Activated CD8-positive, alpha-beta T cell treated with anti-CD3 and anti-CD28 coated beads, Interleukin-2, amount 10 ng/mL, durations not matched to agents 7 days and 5 days (primary cell): ENCODE measurements around the gene CD83. TPM values are rescaled to one million over a fixed set of nuclear protein-coding genes. Genes with fewer than 3 reads are reported as not detected.

Experiments
- ATAC-seq: fragments of 150-1000 bp; cut with Tn5 transposase; one replicate; pipeline ENCODE4 v1.10.0; 2021; ENCODE audit warnings: moderate library complexity
- CTCF ChIA-PET: fragments of 350-600 bp; sonication (Branson Sonifier 250); formaldehyde crosslinking; loops from one replicate; lab custom pipeline; 2021; ENCODE audit warnings: antibody characterized with exemption; lab: Charles Lee
- POLR2A ChIA-PET: fragments of 350-600 bp; sonication (Branson Sonifier 250); formaldehyde crosslinking; loops from one replicate; lab custom pipeline; 2021; ENCODE audit warnings: antibody characterized with exemption; lab: Charles Lee
- DNase-seq: peaks from one replicate; pipeline ENCODE4 v3.0.0-alpha.2; 2020
- H3K27ac Mint-ChIP-seq: one replicate; pipeline ENCODE4 v1.8.0; 2021; ENCODE audit warnings: mild to moderate bottlenecking, mixed read lengths
- H3K27me3 Mint-ChIP-seq: one replicate; pipeline ENCODE4 v1.8.0; 2021; ENCODE audit warnings: low read depth, mixed read lengths
- H3K36me3 Mint-ChIP-seq: one replicate; pipeline ENCODE4 v1.8.0; 2021; ENCODE audit warnings: low read depth, mixed read lengths
- H3K4me1 Mint-ChIP-seq: one replicate; pipeline ENCODE4 v1.8.0; 2021; ENCODE audit warnings: low read depth, mixed read lengths
- H3K4me3 Mint-ChIP-seq: one replicate; pipeline ENCODE4 v1.8.0; 2021; ENCODE audit warnings: mild to moderate bottlenecking, mixed read lengths
- H3K9me3 Mint-ChIP-seq: one replicate; pipeline ENCODE4 v1.8.0; 2022; ENCODE audit warnings: mixed read lengths; ENCODE audit not compliant: insufficient read depth
- total RNA-seq, 2 experiments: library from RNA; stranded (reverse); gene quantifications; one replicate each; pipeline ENCODE4 v1.2.3, GENCODE V29; 2021

CD83 gene
- total RNA-seq, 2 experiments from 2014 or later, result 10.0 to 10.1 TPM

DNA sequence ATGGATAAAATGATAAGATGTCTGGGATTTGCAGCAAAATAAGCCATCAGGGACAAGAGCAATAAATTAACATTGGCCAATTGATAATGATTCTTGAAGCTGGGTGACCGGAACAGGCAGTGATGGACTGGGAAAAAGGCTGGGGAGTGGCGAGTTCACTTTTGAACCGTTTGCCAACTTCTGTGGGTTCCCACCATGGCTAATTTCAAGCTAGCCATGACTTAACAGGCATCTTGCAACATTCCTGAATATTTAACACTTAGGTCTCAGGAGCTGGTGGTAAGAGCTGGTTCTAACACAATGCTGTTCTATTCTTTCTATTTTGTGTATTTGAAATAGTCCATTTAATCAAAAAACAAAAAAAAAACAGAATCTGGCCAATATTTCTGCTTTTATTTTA is 37.6 kb upstream of the CD83 start:
- Mint-ChIP-seq H3K4me3 (no peak overlapping the region), H3K27ac (no peak overlapping the region), H3K9me3 (no peaks in the 10 kb centered on the region), H3K4me1 (peaks cover 14% of the 10 kb centered on the region), H3K36me3 (no peaks in the 10 kb centered on the region), H3K27me3 (no peaks in the 10 kb centered on the region)
- no peak for ATAC-seq
- DNase-seq, result no peak
- ChIA-PET CTCF (interaction anchor here (1.3 to 6.7 kb wide), 2 partner anchors 13 to 34 kb away, joined by 3 to 57 read pairs; no protein-coding TSS in a partner anchor), POLR2A (no interaction called here)

DNA sequence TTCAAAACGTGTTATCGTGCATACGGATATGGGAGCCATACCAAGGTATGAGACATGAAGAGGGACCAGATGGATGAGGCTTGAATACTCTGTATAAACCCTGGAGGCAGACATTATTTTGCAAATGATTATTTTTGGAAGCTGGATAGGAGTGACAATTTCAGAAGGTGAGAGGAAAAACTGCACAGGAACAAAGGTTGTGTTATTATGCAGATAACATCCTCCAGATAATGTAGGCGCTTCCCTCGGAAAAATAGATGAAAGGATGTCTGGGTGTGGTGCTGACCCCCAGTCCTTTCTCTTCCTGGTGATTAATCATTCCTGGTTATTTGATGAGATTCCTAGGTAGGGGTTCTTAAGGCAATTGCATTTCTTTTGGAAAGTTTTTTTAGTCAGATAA is 36.4 kb upstream of the CD83 start:
- Mint-ChIP-seq H3K27ac (no peak overlapping the region), H3K4me3 (no peak overlapping the region), H3K27me3 (no peaks in the 10 kb centered on the region), H3K9me3 (no peaks in the 10 kb centered on the region), H3K4me1 (peaks cover 8% of the 10 kb centered on the region), H3K36me3 (no peaks in the 10 kb centered on the region)
- ATAC-seq (no peak), DNase-seq (no peak)
- ChIA-PET CTCF (no interaction called here), POLR2A (no interaction called here)

DNA sequence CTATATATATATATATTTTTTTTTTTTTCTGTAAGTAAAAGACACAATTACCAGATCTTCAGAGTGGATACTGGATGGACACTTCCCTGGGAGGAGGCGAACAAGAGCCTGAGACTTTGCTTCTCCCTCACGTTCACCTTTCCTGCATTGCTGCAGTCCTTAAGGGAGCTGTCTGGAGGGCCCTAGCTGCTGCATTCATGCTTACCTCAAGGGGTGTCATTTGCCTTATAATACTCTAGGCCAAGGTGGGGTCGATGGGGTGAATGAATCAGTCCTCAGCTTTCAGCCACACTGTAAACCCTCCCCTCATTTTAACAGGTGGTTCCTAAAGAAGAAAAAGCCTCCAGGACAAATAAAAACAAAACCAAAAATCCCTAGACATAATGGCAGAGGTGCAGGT is 34.8 kb upstream of the CD83 start:
- H3K9me3 Mint-ChIP-seq, result no peaks in the 10 kb centered on the region
- no peaks in the 10 kb centered on the region for H3K36me3 Mint-ChIP-seq
- ATAC-seq (no peak), DNase-seq (no peak)
- no peaks in the 10 kb centered on the region for H3K4me1 Mint-ChIP-seq
- H3K4me3 Mint-ChIP-seq, result no peak overlapping the region
- POLR2A ChIA-PET, result no interaction called here
- H3K27me3 Mint-ChIP-seq, result no peaks in the 10 kb centered on the region
- no peak overlapping the region for H3K27ac Mint-ChIP-seq
- CTCF ChIA-PET, result interaction anchor here (0.6 to 1.5 kb wide), 2 partner anchors 16 to 438 kb away, joined by 4 to 7 read pairs; no protein-coding TSS in a partner anchor

DNA sequence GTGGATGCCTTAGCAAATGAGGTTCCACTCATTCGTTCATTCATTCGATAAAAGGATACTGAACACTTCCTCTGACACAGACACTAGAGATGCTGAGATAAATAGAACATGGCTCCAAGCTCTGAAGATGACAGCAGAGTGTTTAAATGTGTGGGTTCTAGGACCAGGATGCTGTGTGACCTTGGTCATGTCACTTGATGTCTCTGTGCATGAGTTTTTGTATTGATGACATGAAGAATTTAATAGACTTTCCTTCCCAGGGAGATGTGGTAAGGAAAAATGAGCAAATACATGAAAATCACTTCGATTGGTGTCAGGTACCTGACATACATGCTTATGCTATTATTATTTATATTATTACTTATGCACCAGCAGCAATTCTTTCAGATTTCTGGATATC is 34.3 kb upstream of the CD83 start:
- CTCF ChIA-PET, result interaction anchor here (1.3 kb wide), 1 partner anchor 16 kb away, joined by 4 read pairs; no protein-coding TSS in a partner anchor
- no peak overlapping the region for H3K27ac Mint-ChIP-seq
- no peaks in the 10 kb centered on the region for H3K36me3 Mint-ChIP-seq
- H3K4me3 Mint-ChIP-seq, result no peak overlapping the region
- POLR2A ChIA-PET, result no interaction called here
- no peaks in the 10 kb centered on the region for H3K4me1 Mint-ChIP-seq
- no peak for DNase-seq
- peaks cover 3% of the 10 kb centered on the region for H3K27me3 Mint-ChIP-seq
- H3K9me3 Mint-ChIP-seq, result no peaks in the 10 kb centered on the region
- no peak for ATAC-seq

DNA sequence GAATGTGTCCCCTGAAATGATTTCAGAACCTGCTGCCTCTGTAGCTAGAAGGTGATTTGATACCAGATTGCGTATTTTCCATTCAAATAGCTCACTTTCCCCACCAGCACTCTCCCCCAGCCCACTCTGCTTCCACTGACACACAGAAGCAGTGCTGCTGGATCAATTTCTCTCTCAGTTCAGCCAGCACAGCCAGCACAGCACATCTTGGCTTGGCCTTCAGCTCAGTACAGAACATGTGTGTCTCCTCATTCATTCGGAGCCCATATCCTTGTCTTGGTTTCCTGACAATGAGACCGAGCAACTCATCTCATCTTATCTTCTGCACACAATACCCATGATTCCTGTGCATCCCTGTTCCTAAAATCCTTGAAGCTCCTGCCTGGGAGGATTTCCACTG is 33.8 kb upstream of the CD83 start:
- no peaks in the 10 kb centered on the region for H3K4me1 Mint-ChIP-seq
- H3K4me3 Mint-ChIP-seq, result no peak overlapping the region
- DNase-seq (no peak), ATAC-seq (no peak)
- H3K27ac Mint-ChIP-seq, result no peak overlapping the region
- ChIA-PET CTCF (interaction anchor here (0.6 to 1.3 kb wide), 2 partner anchors 17 to 585 kb away, joined by 3 to 4 read pairs; no protein-coding TSS in a partner anchor), POLR2A (no interaction called here)
- H3K36me3 Mint-ChIP-seq, result no peaks in the 10 kb centered on the region
- H3K9me3 Mint-ChIP-seq, result no peaks in the 10 kb centered on the region
- peaks cover 4% of the 10 kb centered on the region for H3K27me3 Mint-ChIP-seq

DNA sequence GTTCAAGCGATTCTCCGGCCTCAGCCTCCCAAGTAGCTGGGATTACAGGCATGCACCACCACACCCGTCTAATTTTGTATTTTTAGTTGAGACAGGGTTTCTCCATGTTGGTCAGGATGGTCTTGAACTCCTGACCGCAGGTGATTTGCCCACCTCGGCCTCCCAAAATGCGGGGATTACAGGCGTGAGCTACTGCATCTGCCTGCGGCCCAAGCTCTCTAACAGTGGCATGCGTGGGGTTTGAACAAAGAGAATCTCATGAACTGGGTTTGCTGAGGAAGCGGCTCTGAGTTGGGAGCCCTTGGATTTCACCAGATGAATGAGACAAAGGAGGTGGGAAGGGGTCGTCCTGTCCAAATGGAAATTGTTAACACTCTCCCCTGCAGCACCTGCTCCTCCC is 33.2 kb upstream of the CD83 start:
- DNase-seq (no peak), ATAC-seq (no peak)
- Mint-ChIP-seq H3K27me3 (peaks cover 4% of the 10 kb centered on the region), H3K4me1 (no peaks in the 10 kb centered on the region), H3K36me3 (no peaks in the 10 kb centered on the region), H3K27ac (no peak overlapping the region), H3K9me3 (no peaks in the 10 kb centered on the region), H3K4me3 (no peak overlapping the region)
- ChIA-PET CTCF (interaction anchor here (1.3 kb wide), 1 partner anchor 17 kb away, joined by 4 read pairs; no protein-coding TSS in a partner anchor), POLR2A (no interaction called here)

DNA sequence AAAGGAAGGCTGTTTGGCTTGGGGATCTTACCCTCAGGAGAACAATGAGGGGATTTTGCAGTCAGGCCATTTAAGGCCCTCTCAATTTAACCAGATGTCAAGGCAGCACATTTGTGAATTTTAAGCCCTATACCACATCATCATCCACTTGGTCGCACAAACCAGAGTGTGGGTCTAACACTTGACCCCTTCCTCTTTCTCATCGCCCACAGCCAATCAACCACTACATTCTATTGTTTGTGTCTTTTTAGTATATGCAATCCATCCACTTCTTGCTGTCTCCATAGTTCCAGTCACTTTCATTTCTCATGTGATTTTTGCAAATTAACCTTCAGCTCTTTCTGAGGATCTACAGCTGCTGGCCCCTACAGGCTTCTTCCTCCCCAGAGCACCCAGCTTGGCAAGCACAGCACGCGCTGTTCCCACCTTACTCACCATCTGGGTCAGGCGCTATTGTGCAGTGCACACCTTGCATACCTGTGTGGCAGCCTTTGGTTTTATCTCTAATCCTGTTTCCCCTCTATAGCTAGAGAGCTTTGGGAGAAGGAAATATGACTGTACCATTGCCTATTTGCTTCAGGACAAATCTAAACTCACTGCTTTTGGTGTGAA is 32.3 kb upstream of the CD83 start:
- no peak for DNase-seq
- no peak overlapping the region for H3K27ac Mint-ChIP-seq
- peaks cover 4% of the 10 kb centered on the region for H3K27me3 Mint-ChIP-seq
- ATAC-seq, result no peak
- no peaks in the 10 kb centered on the region for H3K4me1 Mint-ChIP-seq
- H3K36me3 Mint-ChIP-seq, result no peaks in the 10 kb centered on the region
- no peak overlapping the region for H3K4me3 Mint-ChIP-seq
- POLR2A ChIA-PET, result no interaction called here
- H3K9me3 Mint-ChIP-seq, result no peaks in the 10 kb centered on the region
- CTCF ChIA-PET, result no interaction called here

DNA sequence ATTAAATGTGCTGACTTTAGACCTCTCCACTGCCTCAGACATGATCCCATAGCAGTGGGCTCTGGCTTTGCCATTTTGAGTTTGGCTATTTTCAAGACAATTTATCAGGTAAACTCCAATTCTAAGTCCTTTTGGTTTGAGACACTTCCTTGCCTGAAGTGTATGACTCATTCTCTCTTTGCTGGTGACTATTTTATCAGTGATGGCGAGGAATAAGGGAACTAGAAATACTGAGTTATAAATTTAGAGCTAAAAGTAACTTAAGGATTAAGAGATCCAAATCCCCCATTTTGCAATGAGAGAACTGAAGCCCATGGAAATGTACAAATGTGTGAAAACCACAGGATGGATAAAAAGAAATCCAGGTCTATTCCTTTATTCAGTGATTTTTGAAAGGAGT is 30.9 kb upstream of the CD83 start:
- DNase-seq, result no peak
- CTCF ChIA-PET, result interaction anchor here (0.6 kb wide), 1 partner anchor 9 kb away, joined by 4 read pairs; no protein-coding TSS in a partner anchor
- POLR2A ChIA-PET, result no interaction called here
- H3K4me3 Mint-ChIP-seq, result no peak overlapping the region
- peaks cover 4% of the 10 kb centered on the region for H3K27me3 Mint-ChIP-seq
- ATAC-seq, result no peak
- H3K9me3 Mint-ChIP-seq, result no peaks in the 10 kb centered on the region
- no peaks in the 10 kb centered on the region for H3K36me3 Mint-ChIP-seq
- H3K4me1 Mint-ChIP-seq, result no peaks in the 10 kb centered on the region
- no peak overlapping the region for H3K27ac Mint-ChIP-seq

DNA sequence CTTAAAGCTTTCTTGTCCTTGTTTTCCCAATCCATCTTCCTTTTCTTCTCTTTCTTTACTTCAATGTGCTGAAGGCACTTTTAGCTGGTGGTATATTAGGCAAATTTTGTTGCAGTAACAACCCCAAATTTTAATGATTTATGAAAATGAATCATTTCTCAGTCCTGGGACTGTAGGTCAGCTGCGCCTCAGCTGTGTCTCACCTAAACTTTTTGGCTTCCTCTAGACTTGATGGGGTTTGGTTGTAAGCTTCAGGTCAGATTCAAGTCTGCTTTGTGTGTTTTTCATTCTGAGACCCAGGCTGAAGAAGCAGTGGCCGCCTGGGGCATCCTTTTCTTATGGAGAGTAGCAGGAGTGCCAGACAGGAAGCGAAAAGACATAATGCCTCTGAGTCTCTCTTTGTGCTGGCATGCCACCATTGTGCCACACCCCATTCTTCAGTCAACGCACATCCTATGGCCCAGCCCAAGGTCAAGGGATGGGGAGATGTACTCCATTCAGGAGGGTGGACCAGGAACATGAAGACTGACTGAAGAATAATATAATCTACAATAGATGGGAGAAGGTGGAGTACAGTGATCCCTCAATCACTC is 28.9 kb upstream of the CD83 start:
- no peaks in the 10 kb centered on the region for H3K36me3 Mint-ChIP-seq
- ATAC-seq (no peak), DNase-seq (no peak)
- ChIA-PET CTCF (no interaction called here), POLR2A (no interaction called here)
- no peak overlapping the region for H3K4me3 Mint-ChIP-seq
- H3K27me3 Mint-ChIP-seq, result peaks cover 4% of the 10 kb centered on the region
- H3K4me1 Mint-ChIP-seq, result peaks cover 1% of the 10 kb centered on the region
- H3K27ac Mint-ChIP-seq, result no peak overlapping the region
- no peaks in the 10 kb centered on the region for H3K9me3 Mint-ChIP-seq

DNA sequence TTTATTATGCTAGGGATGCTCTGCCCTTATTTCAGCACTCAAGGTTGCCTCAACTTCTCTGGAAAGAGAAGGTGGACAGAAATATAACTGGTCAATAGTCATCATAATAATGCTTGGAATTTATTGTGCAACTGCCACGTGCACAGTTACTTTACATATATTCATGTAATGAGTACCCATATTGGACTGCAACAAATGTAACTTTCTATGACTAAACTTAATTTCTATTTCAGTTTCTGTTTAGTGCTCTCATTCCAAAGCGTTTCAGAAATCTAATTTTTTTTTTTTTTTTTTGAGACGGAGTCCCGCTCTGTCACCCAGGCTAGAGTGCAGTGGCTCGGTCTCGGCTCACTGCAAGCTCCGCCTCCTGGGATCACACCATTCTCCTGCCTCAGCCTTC is 28.3 kb upstream of the CD83 start:
- peaks cover 6% of the 10 kb centered on the region for H3K4me1 Mint-ChIP-seq
- peaks cover 4% of the 10 kb centered on the region for H3K27me3 Mint-ChIP-seq
- ATAC-seq, result no peak
- H3K36me3 Mint-ChIP-seq, result no peaks in the 10 kb centered on the region
- no peak for DNase-seq
- H3K4me3 Mint-ChIP-seq, result no peak overlapping the region
- H3K9me3 Mint-ChIP-seq, result no peaks in the 10 kb centered on the region
- ChIA-PET CTCF (no interaction called here), POLR2A (no interaction called here)
- H3K27ac Mint-ChIP-seq, result no peak overlapping the region

DNA sequence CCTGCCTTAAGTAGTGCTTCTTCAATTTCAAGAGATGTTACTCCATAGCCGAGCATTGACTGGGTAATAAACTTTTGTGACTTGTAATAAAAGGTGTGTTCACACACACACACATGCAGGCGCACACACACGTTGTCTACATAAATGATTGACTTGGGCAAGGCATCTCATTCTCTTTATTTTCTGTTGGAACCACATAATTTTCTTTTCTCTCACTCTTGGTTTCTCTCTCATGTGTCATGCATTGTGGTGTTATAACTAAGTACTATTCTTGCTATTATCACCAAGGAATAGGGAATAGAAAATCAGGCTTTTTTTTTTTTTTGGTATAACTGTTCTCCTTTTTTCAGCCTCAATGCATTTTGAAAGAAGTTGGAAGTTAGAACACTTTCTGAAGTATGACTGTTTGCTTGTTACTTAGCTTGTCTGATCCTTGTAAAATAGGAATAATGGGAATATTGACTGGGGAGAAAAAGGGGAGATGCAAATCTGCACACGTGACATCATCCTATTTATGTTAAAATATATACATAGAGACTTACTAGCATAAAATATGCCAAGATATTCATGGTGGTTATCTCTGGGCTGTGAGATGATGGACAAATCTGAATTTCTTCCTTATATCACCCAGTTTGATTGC is 26.1 kb upstream of the CD83 start:
- no peaks in the 10 kb centered on the region for H3K36me3 Mint-ChIP-seq
- ATAC-seq (no peak), DNase-seq (no peak)
- H3K9me3 Mint-ChIP-seq, result no peaks in the 10 kb centered on the region
- peaks cover 18% of the 10 kb centered on the region for H3K4me1 Mint-ChIP-seq
- ChIA-PET CTCF (no interaction called here), POLR2A (no interaction called here)
- H3K27me3 Mint-ChIP-seq, result peaks cover 4% of the 10 kb centered on the region
- no peak overlapping the region for H3K27ac Mint-ChIP-seq
- H3K4me3 Mint-ChIP-seq, result no peak overlapping the region

DNA sequence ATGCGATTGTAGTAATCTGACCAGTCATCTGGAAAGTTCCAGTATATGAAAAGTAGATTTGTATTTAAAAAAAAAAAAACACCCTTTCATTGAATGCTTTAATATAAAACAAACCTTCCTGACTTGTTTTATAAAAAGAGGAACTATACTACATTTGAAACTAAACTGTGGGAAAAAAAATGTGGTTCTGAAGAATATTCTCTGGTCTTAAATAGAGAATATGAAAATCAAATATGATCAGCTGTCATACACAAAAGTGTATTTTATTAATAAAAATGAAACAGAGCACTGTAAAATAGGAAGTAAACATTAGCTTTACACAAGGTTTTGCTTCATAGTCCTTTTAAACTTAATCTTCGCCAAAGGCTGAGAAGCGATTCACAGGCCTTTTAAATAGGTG is 25.3 kb upstream of the CD83 start:
- CTCF ChIA-PET, result no interaction called here
- H3K27me3 Mint-ChIP-seq, result peaks cover 4% of the 10 kb centered on the region
- peaks cover 18% of the 10 kb centered on the region for H3K4me1 Mint-ChIP-seq
- no peaks in the 10 kb centered on the region for H3K9me3 Mint-ChIP-seq
- POLR2A ChIA-PET, result no interaction called here
- no peak overlapping the region for H3K4me3 Mint-ChIP-seq
- no peak overlapping the region for H3K27ac Mint-ChIP-seq
- ATAC-seq (no peak), DNase-seq (no peak)
- H3K36me3 Mint-ChIP-seq, result no peaks in the 10 kb centered on the region
